NCI-H526 treated with DMSO at 0.1 percent for 48 hours (cell line): Measurements from ENCODE around the gene CAPN7.
"Not testable (repeated sequence)": the region's sequence is repeated elsewhere in the genome, so short reads cannot be mapped to it uniquely, and the experiment has no call there.

Experiments used
- DNase-seq: peaks from one replicate; lab custom pipeline; 2025; lab: John Stamatoyannopoulos, UW

Gene CAPN7

GRCh38 chr3:15205934-15206661, at the start of gene CAPN7:
TSS of gene CAPN7 (plus strand) at chr3:15206246. CDS start at chr3:15206496, 250 bp downstream.
- no peak for DNase-seq

GRCh38 chr3:15157441-15157840, 48.6 kb upstream of the CAPN7 start:
- DNase-seq = no peak

GRCh38 chr3:15159501-15160136, 46.4 kb upstream of the CAPN7 start:
- no peak for DNase-seq

GRCh38 chr3:15160662-15161061, 45.4 kb upstream of the CAPN7 start:
- DNase-seq = no peak

- DNase-seq = no peak
These were observed 44.9 kb upstream of the CAPN7 start for GRCh38 chr3:15161133-15161532.

- not testable (repeated sequence) for DNase-seq
These were observed 42.4 kb upstream of the CAPN7 start for GRCh38 chr3:15163656-15164055.

GRCh38 chr3:15164340-15164739, 41.7 kb upstream of the CAPN7 start:
- DNase-seq = no peak

GRCh38 chr3:15165061-15165460, 41.0 kb upstream of the CAPN7 start:
- no peak for DNase-seq

GRCh38 chr3:15166391-15166790, 39.7 kb upstream of the CAPN7 start:
- not testable (repeated sequence) for DNase-seq

- DNase-seq = no peak
These were observed 35.0 kb upstream of the CAPN7 start for GRCh38 chr3:15171096-15171495.

GRCh38 chr3:15172806-15173205, 33.2 kb upstream of the CAPN7 start:
- DNase-seq = no peak

- DNase-seq = no peak
These were observed 31.1 kb upstream of the CAPN7 start for GRCh38 chr3:15174953-15175352.

GRCh38 chr3:15175605-15176004, 30.4 kb upstream of the CAPN7 start:
- no peak for DNase-seq

GRCh38 chr3:15180042-15180611, 25.9 kb upstream of the CAPN7 start:
- no peak for DNase-seq

- DNase-seq = no peak
These were observed 24.5 kb upstream of the CAPN7 start for GRCh38 chr3:15181511-15181910.

- no peak for DNase-seq
These were observed 24.1 kb upstream of the CAPN7 start for GRCh38 chr3:15181963-15182362.

GRCh38 chr3:15183011-15183410, 23.0 kb upstream of the CAPN7 start:
- no peak for DNase-seq

- DNase-seq = no peak
These were observed 20.6 kb upstream of the CAPN7 start for GRCh38 chr3:15185404-15185803.

GRCh38 chr3:15186101-15186476, 20.0 kb upstream of the CAPN7 start:
- DNase-seq = no peak

- DNase-seq = not testable (repeated sequence)
These were observed 19.4 kb upstream of the CAPN7 start for GRCh38 chr3:15186477-15187164.

- DNase-seq = no peak
These were observed 8.6 kb upstream of the CAPN7 start for GRCh38 chr3:15197340-15198029.

GRCh38 chr3:15198686-15199085, 7.4 kb upstream of the CAPN7 start:
- no peak for DNase-seq
